ENCODE results near the gene RBP5.

Gene RBP5

DNA sequence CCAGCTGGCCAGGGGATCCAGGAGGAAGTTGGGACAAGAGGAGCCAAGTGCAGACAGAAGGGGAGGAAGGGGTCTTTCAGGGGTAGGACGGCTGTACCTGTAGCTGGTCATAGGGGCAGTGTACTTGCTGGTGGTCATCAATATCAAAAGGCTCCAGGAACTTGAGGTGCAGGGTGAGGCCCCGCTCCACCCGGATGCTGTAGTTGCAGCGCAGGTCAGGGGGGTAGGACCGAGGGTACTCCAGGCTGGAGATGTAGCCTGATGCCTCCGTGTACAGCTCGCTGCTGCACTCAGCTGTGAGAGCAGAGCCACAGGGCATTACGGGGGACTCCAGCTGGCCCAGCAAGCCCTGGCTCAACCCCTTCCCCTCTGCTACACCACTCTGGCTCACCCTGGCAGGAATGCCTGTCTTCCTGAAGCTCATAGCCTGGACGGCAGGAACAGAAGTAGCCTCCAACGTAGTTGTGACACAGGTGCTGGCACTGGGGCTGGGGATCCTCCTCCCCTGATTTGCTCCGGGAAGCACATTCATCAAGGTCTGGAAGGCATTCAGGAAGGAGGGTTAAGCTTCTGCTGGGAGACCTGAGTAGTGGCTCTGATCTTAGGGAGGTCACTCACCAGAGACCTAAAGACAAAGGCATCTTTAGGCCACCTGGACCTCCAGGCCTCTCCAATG is 39.4 kb downstream of the RBP5 start:
- TF ChIP-seq EGR1 (IDR thresholded peaks at IDR 0.05), result no peak
- no peak for TF ChIP-seq TEAD4 (IDR thresholded peaks at IDR 0.05)
- no peak for TF ChIP-seq NFIC (IDR thresholded peaks at IDR 0.05)
- TF ChIP-seq, protein P1, sequence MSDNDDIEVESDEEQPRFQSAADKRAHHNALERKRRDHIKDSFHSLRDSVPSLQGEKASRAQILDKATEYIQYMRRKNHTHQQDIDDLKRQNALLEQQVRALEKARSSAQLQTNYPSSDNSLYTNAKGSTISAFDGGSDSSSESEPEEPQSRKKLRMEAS (IDR thresholded peaks at IDR 0.05), result no peak
- TF ChIP-seq RAD21 (IDR thresholded peaks at IDR 0.05; ENCODE audit: low read depth), result no peak
- no peak for TF ChIP-seq FOXM1 (IDR thresholded peaks at IDR 0.05; ENCODE audit: borderline replicate concordance, low read depth)
- TF ChIP-seq, protein P2, sequence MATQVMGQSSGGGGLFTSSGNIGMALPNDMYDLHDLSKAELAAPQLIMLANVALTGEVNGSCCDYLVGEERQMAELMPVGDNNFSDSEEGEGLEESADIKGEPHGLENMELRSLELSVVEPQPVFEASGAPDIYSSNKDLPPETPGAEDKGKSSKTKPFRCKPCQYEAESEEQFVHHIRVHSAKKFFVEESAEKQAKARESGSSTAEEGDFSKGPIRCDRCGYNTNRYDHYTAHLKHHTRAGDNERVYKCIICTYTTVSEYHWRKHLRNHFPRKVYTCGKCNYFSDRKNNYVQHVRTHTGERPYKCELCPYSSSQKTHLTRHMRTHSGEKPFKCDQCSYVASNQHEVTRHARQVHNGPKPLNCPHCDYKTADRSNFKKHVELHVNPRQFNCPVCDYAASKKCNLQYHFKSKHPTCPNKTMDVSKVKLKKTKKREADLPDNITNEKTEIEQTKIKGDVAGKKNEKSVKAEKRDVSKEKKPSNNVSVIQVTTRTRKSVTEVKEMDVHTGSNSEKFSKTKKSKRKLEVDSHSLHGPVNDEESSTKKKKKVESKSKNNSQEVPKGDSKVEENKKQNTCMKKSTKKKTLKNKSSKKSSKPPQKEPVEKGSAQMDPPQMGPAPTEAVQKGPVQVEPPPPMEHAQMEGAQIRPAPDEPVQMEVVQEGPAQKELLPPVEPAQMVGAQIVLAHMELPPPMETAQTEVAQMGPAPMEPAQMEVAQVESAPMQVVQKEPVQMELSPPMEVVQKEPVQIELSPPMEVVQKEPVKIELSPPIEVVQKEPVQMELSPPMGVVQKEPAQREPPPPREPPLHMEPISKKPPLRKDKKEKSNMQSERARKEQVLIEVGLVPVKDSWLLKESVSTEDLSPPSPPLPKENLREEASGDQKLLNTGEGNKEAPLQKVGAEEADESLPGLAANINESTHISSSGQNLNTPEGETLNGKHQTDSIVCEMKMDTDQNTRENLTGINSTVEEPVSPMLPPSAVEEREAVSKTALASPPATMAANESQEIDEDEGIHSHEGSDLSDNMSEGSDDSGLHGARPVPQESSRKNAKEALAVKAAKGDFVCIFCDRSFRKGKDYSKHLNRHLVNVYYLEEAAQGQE (IDR thresholded peaks at IDR 0.05; ENCODE audit: low read depth), result no peak

DNA sequence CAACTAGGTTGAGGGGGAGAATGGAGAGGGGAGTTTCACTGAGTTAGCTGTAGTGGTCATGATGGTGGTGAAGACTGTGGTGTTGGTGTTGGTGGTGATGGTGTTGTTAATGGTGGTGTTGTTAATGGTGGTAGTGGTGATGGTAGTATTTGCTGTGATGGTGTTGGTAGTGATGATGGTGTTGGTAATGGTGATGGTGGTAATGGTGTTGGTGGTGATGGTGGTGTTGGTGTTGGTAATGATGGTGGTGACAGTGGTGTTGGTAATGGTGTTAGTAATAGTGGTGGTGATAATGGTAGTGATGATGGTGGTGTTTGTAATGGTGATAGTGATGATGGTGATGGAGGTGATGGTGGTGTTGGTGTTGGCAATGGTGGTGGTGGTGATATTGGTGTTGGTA is 45.6 kb downstream of the RBP5 start:
- TF ChIP-seq YY1 (IDR thresholded peaks at IDR 0.05; ENCODE audit: low read depth) (no peak), EGR1 (IDR thresholded peaks at IDR 0.05) (no peak), NFIC (IDR thresholded peaks at IDR 0.05) (no peak), ZBTB7A (IDR thresholded peaks at IDR 0.05; ENCODE audit: low read depth) (no peak), TAF1 (IDR thresholded peaks at IDR 0.05; ENCODE audit: low read depth) (no peak), CREB1 (IDR thresholded peaks at IDR 0.05; ENCODE audit: low read depth) (no peak), CEBPB (IDR thresholded peaks at IDR 0.05) (no peak), EP300 (IDR thresholded peaks at IDR 0.05; ENCODE audit: borderline replicate concordance) (no peak), TEAD4 (IDR thresholded peaks at IDR 0.05) (no peak), TCF12 (IDR thresholded peaks at IDR 0.05; ENCODE audit: low read depth) (no peak)
- TF ChIP-seq, protein P1 (IDR thresholded peaks at IDR 0.05), result no peak
- TF ChIP-seq, protein P3, sequence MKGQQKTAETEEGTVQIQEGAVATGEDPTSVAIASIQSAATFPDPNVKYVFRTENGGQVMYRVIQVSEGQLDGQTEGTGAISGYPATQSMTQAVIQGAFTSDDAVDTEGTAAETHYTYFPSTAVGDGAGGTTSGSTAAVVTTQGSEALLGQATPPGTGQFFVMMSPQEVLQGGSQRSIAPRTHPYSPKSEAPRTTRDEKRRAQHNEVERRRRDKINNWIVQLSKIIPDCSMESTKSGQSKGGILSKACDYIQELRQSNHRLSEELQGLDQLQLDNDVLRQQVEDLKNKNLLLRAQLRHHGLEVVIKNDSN (IDR thresholded peaks at IDR 0.05), result no peak
- TF ChIP-seq, protein P2 (IDR thresholded peaks at IDR 0.05; ENCODE audit: low read depth), result no peak

DNA sequence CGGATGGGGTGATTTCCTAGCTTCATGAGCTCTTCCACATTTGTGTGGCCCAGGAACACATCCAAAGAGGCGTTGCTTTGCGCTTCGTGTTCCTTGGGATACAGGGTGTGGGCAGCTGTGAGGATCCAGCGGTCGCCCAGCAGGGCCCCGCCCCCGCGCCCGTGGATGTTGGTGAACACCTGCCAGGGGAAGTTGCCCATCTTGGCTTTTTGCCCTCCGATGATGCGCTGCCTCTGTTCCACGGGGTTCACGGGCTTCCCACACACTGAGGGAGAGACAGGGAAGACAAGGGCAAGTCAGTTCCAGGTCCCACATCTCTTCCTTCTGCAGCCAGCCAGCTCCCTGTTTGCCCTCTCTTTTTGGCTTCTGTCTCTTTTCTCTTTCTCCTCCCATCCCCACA is 47.7 kb downstream of the RBP5 start:
- TF ChIP-seq CEBPB (IDR thresholded peaks at IDR 0.05) (no peak), NFIC (IDR thresholded peaks at IDR 0.05) (no peak), RAD21 (IDR thresholded peaks at IDR 0.05; ENCODE audit: low read depth) (no peak), TCF12 (IDR thresholded peaks at IDR 0.05; ENCODE audit: low read depth) (no peak), EGR1 (IDR thresholded peaks at IDR 0.05) (no peak), CREB1 (IDR thresholded peaks at IDR 0.05; ENCODE audit: low read depth) (no peak), FOXM1 (IDR thresholded peaks at IDR 0.05; ENCODE audit: borderline replicate concordance, low read depth) (no peak), YY1 (IDR thresholded peaks at IDR 0.05; ENCODE audit: low read depth) (no peak), TEAD4 (IDR thresholded peaks at IDR 0.05) (no peak), ZBTB7A (IDR thresholded peaks at IDR 0.05; ENCODE audit: low read depth) (no peak), EP300 (IDR thresholded peaks at IDR 0.05; ENCODE audit: borderline replicate concordance) (no peak), TAF1 (IDR thresholded peaks at IDR 0.05; ENCODE audit: low read depth) (no peak)
- TF ChIP-seq, protein P2 (IDR thresholded peaks at IDR 0.05; ENCODE audit: low read depth), result no peak
- TF ChIP-seq, protein P3 (IDR thresholded peaks at IDR 0.05), result no peak
- TF ChIP-seq, protein P1 (IDR thresholded peaks at IDR 0.05), result no peak

DNA sequence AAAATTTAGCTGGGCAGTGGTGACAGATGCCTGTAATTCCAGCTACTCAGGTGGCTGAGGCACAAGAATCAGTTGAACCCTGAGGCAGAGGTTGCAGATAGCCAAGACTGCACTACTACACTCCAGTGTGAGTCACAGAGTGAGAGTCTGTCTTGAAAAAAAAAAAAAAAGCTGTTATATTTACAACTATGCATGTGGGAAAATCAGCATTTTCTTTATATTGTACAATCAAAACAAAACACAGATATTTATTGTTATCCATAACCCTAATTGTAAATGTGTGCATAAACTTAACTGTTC is 48.9 kb downstream of the RBP5 start:
- TF ChIP-seq TEAD4 (IDR thresholded peaks at IDR 0.05) (no peak), EGR1 (IDR thresholded peaks at IDR 0.05) (no peak), ZBTB7A (IDR thresholded peaks at IDR 0.05; ENCODE audit: low read depth) (no peak), CEBPB (IDR thresholded peaks at IDR 0.05) (no peak), EP300 (IDR thresholded peaks at IDR 0.05; ENCODE audit: borderline replicate concordance) (no peak), NFIC (IDR thresholded peaks at IDR 0.05) (no peak), TAF1 (IDR thresholded peaks at IDR 0.05; ENCODE audit: low read depth) (no peak), FOXM1 (IDR thresholded peaks at IDR 0.05; ENCODE audit: borderline replicate concordance, low read depth) (no peak), RAD21 (IDR thresholded peaks at IDR 0.05; ENCODE audit: low read depth) (no peak), YY1 (IDR thresholded peaks at IDR 0.05; ENCODE audit: low read depth) (no peak), CREB1 (IDR thresholded peaks at IDR 0.05; ENCODE audit: low read depth) (no peak), TCF12 (IDR thresholded peaks at IDR 0.05; ENCODE audit: low read depth) (no peak)
- TF ChIP-seq, protein P2 (IDR thresholded peaks at IDR 0.05; ENCODE audit: low read depth), result no peak
- TF ChIP-seq, protein P1 (IDR thresholded peaks at IDR 0.05), result no peak
- TF ChIP-seq, protein P3 (IDR thresholded peaks at IDR 0.05), result no peak

Measured in Ishikawa (cell line).